Middle frontal gyrus (tissue), 1 donor: ENCODE results near the gene SPRR1A.

Source experiments
- DNase-seq: peaks from one replicate; pipeline ENCODE4 v3.0.0-alpha.2; 2015; ENCODE audit warnings: low spot score; ENCODE audit errors: extremely low spot score

The SPRR1A gene

GRCh38 chr1:152983743-152984142 is at the start of gene SPRR1A:
TSS of gene SPRR1A (plus strand) at chr1:152984081. CDS start at chr1:152985231, 1,150 bp downstream.
- no peak for DNase-seq

- DNase-seq, result no peak
These were observed 43.3 kb upstream of the SPRR1A start for GRCh38 chr1:152940614-152941013.

- DNase-seq, result no peak
These were observed 42.7 kb upstream of the SPRR1A start for GRCh38 chr1:152941037-152941711.

DNA sequence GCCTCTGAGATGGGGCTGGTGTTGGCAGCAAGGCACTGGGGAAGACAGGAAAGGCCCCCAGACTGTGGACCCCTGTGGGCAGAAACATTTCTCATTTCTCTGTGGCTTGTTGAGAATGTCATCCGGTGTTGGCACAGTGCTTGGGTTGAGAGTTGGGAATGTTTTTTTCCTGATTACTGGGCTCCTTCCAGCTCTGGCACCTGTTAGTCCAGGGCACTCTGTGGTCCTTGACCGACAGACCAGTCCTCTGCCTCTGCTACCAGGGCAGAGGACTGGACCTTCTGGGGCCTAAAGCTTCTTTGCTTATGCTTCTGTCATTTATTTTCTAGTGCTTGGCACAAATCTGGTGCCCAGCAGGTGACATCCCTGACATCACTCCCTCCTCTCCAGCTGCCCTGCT is 41.7 kb upstream of the SPRR1A start:
- DNase-seq, result no peak

DNA sequence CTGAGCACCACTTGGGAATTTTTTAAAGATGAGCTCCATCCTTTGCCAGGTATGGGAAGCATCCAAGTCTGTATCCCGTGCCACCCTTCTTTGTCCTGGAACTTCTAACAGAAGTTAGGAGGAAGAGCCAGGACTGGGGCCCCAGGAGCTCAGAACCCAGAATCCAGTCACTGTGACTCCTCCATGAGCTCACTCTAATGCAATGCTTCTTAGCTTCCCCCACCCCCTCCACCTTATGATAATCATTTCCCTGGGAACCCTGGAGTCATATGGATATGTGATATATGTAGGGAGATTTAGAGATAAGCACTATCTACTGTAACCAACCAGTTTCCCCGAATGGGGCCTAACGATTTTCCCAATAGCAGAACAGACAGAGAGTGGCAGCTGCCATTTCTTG is 37.6 kb upstream of the SPRR1A start:
- DNase-seq, result no peak

DNA sequence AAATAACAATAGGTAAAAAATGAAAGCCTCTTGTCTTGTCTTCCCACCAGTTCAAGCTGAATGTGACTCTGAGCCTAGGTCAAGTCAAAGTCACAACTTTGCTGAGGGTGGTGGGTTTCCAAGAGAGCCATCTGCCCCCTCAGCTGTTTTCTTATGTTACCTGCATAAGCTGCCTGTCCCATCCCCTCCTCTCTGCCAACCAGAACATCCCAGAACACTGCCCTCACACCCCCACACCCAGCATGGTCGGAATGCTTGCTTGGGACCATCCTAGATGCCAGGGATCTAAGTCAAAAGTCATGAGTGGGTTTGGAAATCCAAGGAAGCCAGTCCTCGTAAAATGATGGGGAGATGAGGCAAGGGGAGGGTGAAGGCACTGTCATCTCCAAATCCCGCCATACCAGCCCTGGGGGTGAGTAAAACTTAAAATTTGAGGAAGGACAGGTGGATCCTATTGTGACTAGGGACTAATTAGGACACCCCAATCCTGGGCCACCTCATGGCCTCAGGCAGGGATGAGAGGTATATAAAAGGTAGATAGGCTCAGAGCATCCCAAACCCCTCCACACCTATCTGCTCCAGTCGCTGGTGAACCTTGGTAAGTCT is 37.1 kb upstream of the SPRR1A start, which contains the start of gene SPRR5:
Gene SPRR5, plus strand, starts transcription at position 556 of the 606 bp plus-strand sequence. CDS start 1,349 bp downstream, outside the sequence.
- no peak for DNase-seq

GRCh38 chr1:152951711-152952110 is 32.2 kb upstream of the SPRR1A start:
- DNase-seq, result no peak

GRCh38 chr1:152953761-152954160 is 30.1 kb upstream of the SPRR1A start:
- no peak for DNase-seq

DNA sequence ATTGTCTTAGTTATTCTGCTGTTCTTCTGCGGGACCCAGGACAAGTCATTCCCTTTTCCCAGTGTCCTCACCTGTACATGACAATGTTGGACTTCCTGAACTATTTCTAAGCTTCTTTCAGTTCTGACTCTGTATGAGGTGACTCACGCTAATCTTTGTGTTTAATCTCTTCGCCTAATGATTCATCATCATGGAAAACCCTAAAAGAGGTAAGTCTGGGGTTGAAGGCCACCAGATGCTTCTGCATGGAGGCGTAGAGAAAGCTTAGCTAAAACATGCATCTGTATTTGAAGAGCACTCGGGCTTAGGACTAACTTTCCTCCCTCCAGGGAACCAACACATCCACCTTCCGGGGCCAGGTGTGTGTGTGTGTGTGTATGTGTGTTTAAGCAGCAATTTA is 29.4 kb upstream of the SPRR1A start:
- DNase-seq, result no peak

DNA sequence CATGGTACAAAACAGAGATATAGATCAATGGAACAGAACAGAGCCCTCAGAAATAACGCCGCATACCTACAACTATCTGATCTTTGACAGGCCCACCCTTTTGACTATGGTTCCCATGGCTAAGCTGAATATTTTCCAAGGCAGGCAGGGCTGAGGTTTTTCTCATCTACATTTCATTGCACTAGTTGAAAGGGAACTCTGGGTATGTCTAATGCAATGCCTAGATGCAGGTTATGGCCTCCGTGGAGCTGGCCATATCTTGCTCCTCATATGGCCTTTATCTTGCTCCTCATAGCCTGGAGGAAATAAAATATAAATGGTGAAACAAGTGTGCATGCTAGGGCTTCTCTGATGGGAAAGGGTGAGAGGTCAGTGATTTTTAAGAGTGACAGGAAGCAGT is 26.3 kb upstream of the SPRR1A start:
- no peak for DNase-seq

GRCh38 chr1:152959273-152959672 is 24.6 kb upstream of the SPRR1A start:
- DNase-seq, result no peak

DNA sequence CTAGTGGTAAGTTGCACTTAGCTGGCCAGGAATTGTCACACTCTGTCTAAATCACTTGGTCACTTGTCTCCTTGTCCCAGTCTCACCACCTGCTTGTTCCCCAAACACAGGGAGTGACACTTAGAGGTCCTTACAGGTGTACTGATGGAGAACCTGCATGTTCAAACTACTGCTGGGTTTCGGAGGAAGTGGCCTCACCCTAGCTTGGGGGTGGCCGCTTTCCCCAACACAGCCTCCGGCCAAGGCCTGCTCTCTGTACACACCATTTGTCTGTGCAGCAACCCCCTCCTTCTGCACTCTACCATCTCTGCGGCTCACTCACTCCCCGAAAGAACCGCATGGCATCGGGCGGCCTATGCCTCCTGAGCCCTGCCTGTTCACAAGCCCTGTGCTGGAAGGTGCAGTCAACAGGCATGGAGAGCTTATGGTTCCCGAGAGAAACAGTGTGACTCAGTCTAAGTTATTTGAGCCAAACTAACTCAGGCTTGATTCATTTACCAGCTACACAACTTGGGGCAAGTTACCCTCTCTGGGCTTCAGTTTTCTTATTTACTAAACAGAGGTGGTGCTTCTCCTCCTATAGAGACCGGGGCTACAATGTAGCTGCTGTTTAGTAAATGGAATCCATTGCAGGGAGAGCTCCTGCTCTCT is 24.0 kb upstream of the SPRR1A start:
- no peak for DNase-seq

DNA sequence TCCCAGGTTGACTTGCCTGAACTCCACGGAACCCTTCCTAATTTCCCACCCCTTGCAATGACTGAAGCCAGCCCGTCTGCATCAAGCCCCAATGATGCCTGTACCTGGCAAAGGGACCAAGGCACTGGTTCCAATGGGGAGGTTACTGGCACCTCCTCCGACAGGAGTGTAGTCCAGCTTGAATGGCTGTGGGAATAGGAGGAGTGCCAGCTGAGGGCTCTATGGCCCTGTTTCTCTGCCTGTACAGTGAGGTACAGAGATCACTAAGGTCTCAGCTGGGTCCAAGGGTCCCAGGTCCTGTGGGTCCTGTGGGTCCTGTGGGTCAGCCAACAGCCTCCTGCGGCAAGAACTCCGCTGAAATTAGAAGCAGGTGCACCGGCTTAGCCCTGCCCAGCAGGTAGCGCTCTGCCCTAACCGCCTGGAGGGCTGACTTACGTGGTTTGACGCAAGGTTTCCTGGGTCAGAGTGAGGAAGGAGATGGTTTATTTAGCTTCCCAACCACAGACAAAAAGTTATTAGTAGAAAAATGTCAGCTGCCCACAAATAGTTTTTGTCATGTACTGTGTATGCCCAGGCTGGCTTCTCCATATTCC is 23.3 kb upstream of the SPRR1A start:
- no peak for DNase-seq

DNA sequence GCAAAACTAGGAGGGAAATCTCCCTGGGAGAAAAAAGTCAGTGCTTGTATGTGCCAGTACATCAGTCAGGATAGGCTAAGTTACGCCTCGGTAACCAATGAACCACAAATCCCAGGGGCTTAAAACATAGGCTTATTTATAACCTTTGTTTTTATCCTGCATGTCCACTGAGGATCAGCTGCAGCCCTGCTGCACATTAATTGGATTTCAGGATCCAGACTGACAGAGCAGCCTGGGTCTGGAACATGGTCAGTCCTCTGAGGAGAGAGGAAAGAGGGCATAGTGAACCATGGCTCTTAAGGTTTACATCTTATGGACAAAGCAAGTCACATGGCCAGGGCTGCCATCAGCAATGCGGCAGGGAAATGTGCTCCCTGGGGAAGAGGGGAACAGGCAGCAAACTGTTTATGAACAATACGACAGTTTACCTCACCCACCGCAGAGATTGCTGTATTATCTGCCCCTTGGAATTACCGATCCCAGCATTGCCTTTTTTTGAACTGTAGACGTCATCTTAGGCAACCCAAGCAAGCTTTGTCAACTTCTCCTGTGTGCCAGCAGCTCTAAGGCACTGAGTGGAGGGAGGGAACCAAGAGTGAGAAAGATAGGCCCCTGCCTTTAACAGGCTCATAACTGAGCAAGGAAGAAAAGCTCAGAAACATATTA is 22.5 kb upstream of the SPRR1A start:
- no peak for DNase-seq

- DNase-seq, result no peak
These were observed 20.9 kb upstream of the SPRR1A start for GRCh38 chr1:152962876-152963415.

DNA sequence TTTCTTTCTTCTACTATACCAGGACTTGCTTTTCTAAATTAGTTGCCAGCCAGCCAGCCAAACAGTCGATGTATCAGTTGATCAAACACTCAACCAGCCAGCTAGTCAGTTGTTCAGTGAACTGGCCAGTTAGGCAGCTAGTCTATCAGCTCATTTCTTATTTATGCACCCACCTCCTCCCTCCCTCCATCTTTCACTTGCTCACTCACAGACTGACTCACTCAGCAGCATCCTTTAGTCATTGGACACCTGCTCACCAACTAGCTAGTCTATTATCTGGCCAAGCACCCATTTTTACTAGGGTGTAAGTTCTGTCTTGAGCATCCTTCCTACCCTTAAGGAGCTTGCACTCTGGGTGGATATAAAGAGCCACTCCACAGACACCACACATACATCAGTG is 19.3 kb upstream of the SPRR1A start:
- no peak for DNase-seq

DNA sequence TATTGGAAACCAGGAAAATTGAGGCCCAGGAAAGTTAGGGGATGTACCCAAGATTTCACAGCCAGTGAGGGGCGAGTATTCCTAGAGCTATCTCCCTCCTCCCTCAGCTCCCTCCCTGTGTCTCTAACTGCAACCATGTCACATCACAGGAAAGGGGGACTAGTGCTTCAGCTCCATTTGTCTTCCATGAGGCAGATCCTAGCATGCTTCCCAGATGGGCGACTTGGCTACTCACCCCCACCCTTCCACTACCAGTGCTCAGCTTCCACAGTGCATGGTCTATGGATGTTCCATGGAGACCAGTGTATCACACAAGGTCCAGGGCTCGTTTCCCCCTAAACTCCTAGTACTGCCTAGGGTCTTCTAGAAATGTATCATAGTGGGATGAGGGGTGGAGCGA is 18.0 kb upstream of the SPRR1A start:
- DNase-seq, result no peak

GRCh38 chr1:152967201-152967600 is 16.7 kb upstream of the SPRR1A start:
- DNase-seq, result no peak

- DNase-seq, result no peak
These were observed 15.6 kb upstream of the SPRR1A start for GRCh38 chr1:152968248-152968647.

DNA sequence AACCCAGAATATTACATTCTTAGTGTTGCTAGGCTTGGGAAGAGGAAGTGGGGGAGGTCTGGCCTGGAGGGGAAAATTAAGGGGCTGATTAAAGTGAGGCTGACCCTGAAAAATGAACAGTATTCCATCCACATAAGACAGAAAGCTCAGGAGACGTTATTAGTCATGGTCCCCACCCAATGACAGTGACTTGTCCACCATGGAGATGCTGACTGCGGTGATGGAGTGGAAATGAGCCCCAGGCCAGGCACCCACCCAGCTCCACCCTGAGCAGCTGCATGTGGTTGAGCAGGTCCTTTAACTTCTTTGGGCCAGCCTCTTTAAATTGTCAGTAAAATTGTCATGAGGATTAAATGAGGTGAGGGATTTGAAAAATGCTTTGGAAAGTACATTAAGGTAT is 14.8 kb upstream of the SPRR1A start:
- no peak for DNase-seq

DNA sequence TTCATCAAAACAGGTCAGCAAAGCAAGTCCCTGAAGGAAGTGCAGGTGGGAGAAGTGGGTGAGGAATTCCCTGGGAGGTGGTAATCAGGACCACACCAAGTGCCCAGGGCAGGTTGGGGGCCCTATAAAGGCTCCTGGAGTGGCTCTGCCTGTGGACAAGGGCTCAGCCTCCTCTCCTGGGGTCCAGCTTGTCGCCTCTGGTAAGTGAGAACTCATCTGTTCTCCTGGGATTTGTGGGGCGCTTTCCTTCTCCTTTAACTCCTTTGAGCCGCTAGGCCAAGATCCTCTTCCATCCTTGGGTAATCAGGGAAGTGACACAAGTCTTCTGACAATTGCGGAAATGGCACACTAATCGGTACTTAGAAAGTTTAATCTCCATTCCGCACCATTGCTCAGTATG is 13.4 kb upstream of the SPRR1A start, which contains the start of gene SPRR4:
Gene SPRR4, plus strand, starts transcription at position 154 of the 400 bp plus-strand sequence. CDS start 1,243 bp downstream, outside the sequence.
- DNase-seq, result no peak
